GM19324 (cell line): ENCODE results near the gene EVA1A.
"Not testable (repeated sequence)": the region's sequence is repeated elsewhere in the genome, so short reads cannot be mapped to it uniquely, and the experiment has no call there.

Experiments
- ATAC-seq: cut with Tn5 transposase; IDR thresholded peaks from one replicate; pipeline ENCODE4 v1.9.1; 2021; ENCODE audit warnings: mild to moderate bottlenecking, moderate library complexity; ENCODE audit not compliant: unreplicated experiment, low FRiP score

Gene EVA1A

GRCh38 chr2:75493230-75493629 lies 67.5 kb downstream of the EVA1A start:
- no peak for ATAC-seq

- ATAC-seq, result no peak
Measured at GRCh38 chr2:75491129-75491753, 69.5 kb downstream of the EVA1A start.

GRCh38 chr2:75489721-75490120 lies 71.0 kb downstream of the EVA1A start:
- no peak for ATAC-seq

GRCh38 chr2:75488157-75488556 lies 72.6 kb downstream of the EVA1A start:
- ATAC-seq, result no peak

GRCh38 chr2:75486735-75487134 lies 74.0 kb downstream of the EVA1A start:
- not testable (repeated sequence) for ATAC-seq

- no peak for ATAC-seq
Measured at GRCh38 chr2:75484840-75485239, 75.9 kb downstream of the EVA1A start.

GRCh38 chr2:75483878-75484277 lies 76.9 kb downstream of the EVA1A start:
- ATAC-seq, result no peak

GRCh38 chr2:75482398-75482797 lies 78.3 kb downstream of the EVA1A start:
- no peak for ATAC-seq

- no peak for ATAC-seq
Measured at GRCh38 chr2:75480971-75481836, 79.5 kb downstream of the EVA1A start.

- ATAC-seq, result not testable (repeated sequence)
Measured at GRCh38 chr2:75477696-75478095, 83.0 kb downstream of the EVA1A start.

- ATAC-seq, result no peak
Measured at GRCh38 chr2:75476761-75477160, 84.0 kb downstream of the EVA1A start.

- no peak for ATAC-seq
Measured at GRCh38 chr2:75475976-75476375, 84.8 kb downstream of the EVA1A start.

GRCh38 chr2:75475049-75475448 lies 85.7 kb downstream of the EVA1A start:
- no peak for ATAC-seq

GRCh38 chr2:75474115-75474514 lies 86.6 kb downstream of the EVA1A start:
- no peak for ATAC-seq

GRCh38 chr2:75466708-75467311 lies 93.9 kb downstream of the EVA1A start:
- ATAC-seq, result no peak

- ATAC-seq, result no peak
Measured at GRCh38 chr2:75465317-75465984, 95.3 kb downstream of the EVA1A start.

GRCh38 chr2:75464348-75464946 lies 96.3 kb downstream of the EVA1A start:
- no peak for ATAC-seq

GRCh38 chr2:75462721-75463120 lies 98.0 kb downstream of the EVA1A start:
- no peak for ATAC-seq

- no peak for ATAC-seq
Measured at GRCh38 chr2:75462206-75462605, 98.5 kb downstream of the EVA1A start.

- no peak for ATAC-seq
Measured at GRCh38 chr2:75460630-75461029, 100.1 kb downstream of the EVA1A start.
